Measurements from ENCODE around the gene DCTN4. TPM values are rescaled to one million over a fixed set of nuclear protein-coding genes. Genes with fewer than 3 reads are reported as not detected.

Gene DCTN4
- total RNA-seq, 4 donors from 2014 or later = 48.5 to 59.7 (median 49.3) TPM

DNA sequence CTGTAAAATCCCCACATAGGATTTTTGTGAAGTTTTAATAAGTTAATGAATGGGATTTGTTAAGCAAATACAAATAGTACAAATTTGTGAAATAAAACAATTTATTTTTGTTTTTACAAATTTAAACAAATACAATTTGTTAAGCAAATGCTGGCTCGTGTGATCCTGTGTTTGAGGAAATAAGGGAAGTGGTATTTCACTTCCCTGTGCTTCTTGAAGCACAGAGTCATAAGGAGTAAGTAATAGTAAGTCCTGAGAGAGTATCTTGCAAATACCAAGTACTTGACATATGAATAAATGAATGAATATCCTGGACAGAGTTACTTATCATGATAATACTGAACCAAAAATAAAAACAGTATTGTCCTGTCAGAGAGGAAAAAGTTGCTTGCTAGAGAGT, 28.8 kb upstream of the DCTN4 start:
- no peak for DNase-seq (ENCODE audit: extremely low spot score)
- Histone ChIP-seq H3K36me3 (no peaks in the 10 kb centered on the region), H3K27me3 (no peaks in the 10 kb centered on the region), H3K4me3 (no peak overlapping the region), H3K4me1 (peaks cover 44 to 73% (median 52%) of the 10 kb centered on the region in 4 donors), H3K27ac (replicated peaks in 1 of 4) (no peak overlapping the region), H3K9me3 (no peaks in the 10 kb centered on the region)
- intact Hi-C loops (cut with DNase I) = loop anchor here (10.0 kb wide), 1 partner anchor 217 kb away; no protein-coding TSS in a partner anchor
- 56% methylated on average over 1 of the region's 1 CpG for WGBS
- TF ChIP-seq, protein P1, sequence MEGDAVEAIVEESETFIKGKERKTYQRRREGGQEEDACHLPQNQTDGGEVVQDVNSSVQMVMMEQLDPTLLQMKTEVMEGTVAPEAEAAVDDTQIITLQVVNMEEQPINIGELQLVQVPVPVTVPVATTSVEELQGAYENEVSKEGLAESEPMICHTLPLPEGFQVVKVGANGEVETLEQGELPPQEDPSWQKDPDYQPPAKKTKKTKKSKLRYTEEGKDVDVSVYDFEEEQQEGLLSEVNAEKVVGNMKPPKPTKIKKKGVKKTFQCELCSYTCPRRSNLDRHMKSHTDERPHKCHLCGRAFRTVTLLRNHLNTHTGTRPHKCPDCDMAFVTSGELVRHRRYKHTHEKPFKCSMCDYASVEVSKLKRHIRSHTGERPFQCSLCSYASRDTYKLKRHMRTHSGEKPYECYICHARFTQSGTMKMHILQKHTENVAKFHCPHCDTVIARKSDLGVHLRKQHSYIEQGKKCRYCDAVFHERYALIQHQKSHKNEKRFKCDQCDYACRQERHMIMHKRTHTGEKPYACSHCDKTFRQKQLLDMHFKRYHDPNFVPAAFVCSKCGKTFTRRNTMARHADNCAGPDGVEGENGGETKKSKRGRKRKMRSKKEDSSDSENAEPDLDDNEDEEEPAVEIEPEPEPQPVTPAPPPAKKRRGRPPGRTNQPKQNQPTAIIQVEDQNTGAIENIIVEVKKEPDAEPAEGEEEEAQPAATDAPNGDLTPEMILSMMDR (IDR thresholded peaks at IDR 0.05) = no peak
- no peak for TF ChIP-seq POLR2A (IDR thresholded peaks at IDR 0.05; ENCODE audit: low read depth)

DNA sequence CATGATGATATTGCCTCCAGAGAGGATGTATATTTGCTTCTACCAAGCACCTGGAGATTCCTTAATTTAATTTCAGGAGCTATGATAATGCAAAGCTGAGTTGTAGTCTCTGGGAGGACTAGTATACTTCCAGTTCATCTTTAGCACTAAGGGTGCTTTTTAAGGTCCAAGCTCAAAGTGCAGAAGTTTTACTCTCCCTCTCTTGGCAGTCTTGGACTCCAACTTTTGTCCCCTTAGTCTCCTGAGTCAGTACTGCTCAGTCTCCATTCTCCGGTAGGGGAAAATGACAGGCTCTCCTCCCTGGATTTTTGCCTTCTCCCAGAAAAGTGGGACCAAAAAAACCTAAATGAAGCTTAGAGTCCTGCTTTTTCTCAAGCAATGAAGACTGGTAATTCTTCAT, 28.1 kb upstream of the DCTN4 start:
- no peak for DNase-seq (ENCODE audit: extremely low spot score)
- Histone ChIP-seq H3K4me3 (no peak overlapping the region), H3K4me1 (peaks cover 51 to 77% (median 57%) of the 10 kb centered on the region in 4 donors), H3K36me3 (no peaks in the 10 kb centered on the region), H3K27me3 (no peaks in the 10 kb centered on the region), H3K27ac (replicated peaks in 1 of 4) (peak overlapping the region in 1 of 4 donors; percentile 11), H3K9me3 (no peaks in the 10 kb centered on the region)
- TF ChIP-seq POLR2A (IDR thresholded peaks at IDR 0.05; ENCODE audit: low read depth) (no peak), POLR2AphosphoS5 (IDR thresholded peaks at IDR 0.05) (no peak), EP300 (IDR thresholded peaks at IDR 0.05) (no peak)
- TF ChIP-seq, protein P1 (IDR thresholded peaks at IDR 0.05) = no peak
- 93% methylated on average over 1 of the region's 1 CpG for WGBS
- intact Hi-C loops (cut with DNase I) = loop anchor here (10.0 kb wide), 1 partner anchor 218 kb away; no protein-coding TSS in a partner anchor

- no peak overlapping the region for H3K4me3 ChIP-seq
- DNase-seq (ENCODE audit: extremely low spot score) = no peak
- no peaks in the 10 kb centered on the region for H3K9me3 ChIP-seq
- intact Hi-C loops (cut with DNase I) = loop anchor here (10.0 kb wide), 1 partner anchor 219 kb away; no protein-coding TSS in a partner anchor
- no peaks in the 10 kb centered on the region for H3K36me3 ChIP-seq
- H3K27me3 ChIP-seq = no peaks in the 10 kb centered on the region
- peak overlapping the region in 1 of 4 donors; percentile 44 for H3K27ac ChIP-seq (replicated peaks in 1 of 4)
- WGBS = 97% methylated on average over 1 of the region's 1 CpG
- TF ChIP-seq POLR2AphosphoS5 (IDR thresholded peaks at IDR 0.05) (no peak), POLR2A (IDR thresholded peaks at IDR 0.05; ENCODE audit: low read depth) (no peak)
- peaks cover 56 to 77% (median 63%) of the 10 kb centered on the region in 4 donors for H3K4me1 ChIP-seq
Observed at GRCh38 chr5:150785950-150786349, 27.1 kb upstream of the DCTN4 start.

DNA sequence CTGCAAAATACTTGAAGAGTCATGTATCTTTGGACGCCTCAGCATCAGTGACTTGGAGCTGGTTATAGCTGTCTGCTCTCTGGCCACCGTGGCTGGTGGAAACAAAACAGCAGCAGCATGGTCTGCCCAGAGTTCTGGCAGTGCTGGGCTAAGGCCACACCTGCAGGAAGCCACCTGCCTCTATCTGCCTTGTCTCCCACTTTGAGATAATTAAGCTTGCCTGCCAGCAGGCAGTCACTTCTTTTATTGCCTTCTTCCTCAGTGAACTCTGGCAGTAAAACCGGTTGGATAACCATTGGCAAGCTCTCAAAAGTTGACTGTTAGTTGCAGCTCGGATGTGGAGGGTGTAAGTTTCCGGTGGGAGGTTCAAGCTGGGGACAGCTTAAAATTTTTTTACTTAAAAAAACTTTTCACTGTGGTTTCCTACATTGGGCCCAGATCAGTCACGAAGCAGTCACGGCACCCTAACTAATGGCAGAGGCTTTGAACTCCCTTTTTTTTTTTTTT, 24.7 kb upstream of the DCTN4 start:
- peak overlapping the region; percentile 90 to 95 (median 93) for H3K27ac ChIP-seq (replicated peaks in 1 of 4)
- H3K9me3 ChIP-seq = no peaks in the 10 kb centered on the region
- H3K36me3 ChIP-seq = no peaks in the 10 kb centered on the region
- DNase-seq (ENCODE audit: extremely low spot score) = no peak
- H3K4me3 ChIP-seq = peak overlapping the region in 3 of 4 donors; percentile 11 to 25 (median 18)
- 12% methylated on average over 7 of the region's 7 CpGs for WGBS
- peaks cover 55 to 74% (median 61%) of the 10 kb centered on the region in 4 donors for H3K4me1 ChIP-seq
- H3K27me3 ChIP-seq = no peaks in the 10 kb centered on the region
- TF ChIP-seq, protein P1 (IDR thresholded peaks at IDR 0.05) = no peak
- TF ChIP-seq EP300 (IDR thresholded peaks at IDR 0.05) (no peak), POLR2A (IDR thresholded peaks at IDR 0.05; ENCODE audit: low read depth) (no peak), POLR2AphosphoS5 (IDR thresholded peaks at IDR 0.05) (peak; percentile 56 to 74)
- intact Hi-C loops (cut with DNase I) = loop anchor here (10.0 kb wide), 1 partner anchor 221 kb away; no protein-coding TSS in a partner anchor

DNA sequence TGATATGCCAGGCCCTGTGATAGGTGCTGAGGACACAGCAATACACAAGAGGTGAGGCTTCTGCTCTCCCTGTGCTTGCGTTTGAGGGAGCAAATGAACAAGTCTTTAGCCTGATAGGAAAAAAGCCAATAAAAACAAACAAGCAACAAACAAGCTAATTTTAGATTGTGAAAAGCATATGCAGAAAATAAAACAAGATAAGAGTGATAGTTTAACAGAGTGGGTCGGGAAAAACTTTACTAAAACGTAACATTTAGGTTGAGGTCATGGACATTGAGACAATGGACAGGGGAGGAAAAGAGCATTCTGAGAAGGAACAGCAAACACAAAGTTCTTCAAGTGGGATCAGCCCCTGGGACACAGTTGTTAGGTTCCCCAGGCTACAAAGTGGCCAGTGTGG, 24.0 kb upstream of the DCTN4 start:
- peaks cover 54 to 74% (median 62%) of the 10 kb centered on the region in 4 donors for H3K4me1 ChIP-seq

More for the DNA sequence above, 24.0 kb upstream of the DCTN4 start:
- DNase-seq (ENCODE audit: extremely low spot score) = no peak
- Histone ChIP-seq H3K9me3 (no peaks in the 10 kb centered on the region), H3K4me3 (peak overlapping the region in 3 of 4 donors; percentile 3 to 72 (median 25)), H3K36me3 (no peaks in the 10 kb centered on the region), H3K27ac (replicated peaks in 1 of 4) (peak overlapping the region; percentile 90 to 95 (median 93)), H3K27me3 (no peaks in the 10 kb centered on the region)
- no peak for TF ChIP-seq EP300 (IDR thresholded peaks at IDR 0.05)
- TF ChIP-seq POLR2AphosphoS5 (IDR thresholded peaks at IDR 0.05) = no peak
- TF ChIP-seq, protein P1 (IDR thresholded peaks at IDR 0.05) = no peak
- TF ChIP-seq POLR2A (IDR thresholded peaks at IDR 0.05; ENCODE audit: low read depth) = no peak
- intact Hi-C loops (cut with DNase I) = loop anchor here (10.0 kb wide), 1 partner anchor 222 kb away; no protein-coding TSS in a partner anchor
- WGBS = 65% methylated on average over 3 of the region's 3 CpGs
